IMR-90 (cell line): ENCODE data around the gene ZCCHC7.

Experiments
- CEBPB ChIP-seq: IDR thresholded peaks from 2 replicates; pipeline ENCODE4 v1.6.1; 2012; ENCODE audit warnings: low read depth, low read length, improper control_type of control experiment
- FOS ChIP-seq: fragments of 150-350 bp; IDR thresholded peaks from 2 replicates; pipeline ENCODE4 v1.6.1; 2016; ENCODE audit warnings: low read depth, low read length
- MAZ ChIP-seq: IDR thresholded peaks from 2 replicates; pipeline ENCODE4 v1.6.1; 2012; ENCODE audit warnings: low read depth, mild to moderate bottlenecking, low read length, improper control_type of control experiment, moderate library complexity, borderline replicate concordance
- MXI1 ChIP-seq: IDR thresholded peaks from 2 replicates; pipeline ENCODE4 v1.6.1; 2012; ENCODE audit warnings: low read depth, mild to moderate bottlenecking, low read length, moderate library complexity, borderline replicate concordance
- NFE2L2 ChIP-seq: fragments of 150-350 bp; IDR thresholded peaks from 2 replicates; pipeline ENCODE4 v1.6.1; 2016; ENCODE audit warnings: low read depth, mild to moderate bottlenecking, low read length
- POLR2A ChIP-seq: IDR thresholded peaks from 2 replicates; pipeline ENCODE4 v1.6.1; 2012; ENCODE audit warnings: mild to moderate bottlenecking, low read depth, low read length
- RAD21 ChIP-seq: IDR thresholded peaks from 2 replicates; pipeline ENCODE4 v1.6.1; 2012; ENCODE audit warnings: low read length, improper control_type of control experiment
- SMC3 ChIP-seq: fragments of 150-350 bp; IDR thresholded peaks from 2 replicates; pipeline ENCODE4 v1.6.1; 2016; ENCODE audit warnings: low read depth, mild to moderate bottlenecking, antibody characterized with exemption, low read length, moderate library complexity
- TF ChIP-seq, protein P1 (sequence below): conservative IDR thresholded peaks from 2 replicates; pipeline ENCODE4 v1.5.1; 2012; ENCODE audit warnings: mild to moderate bottlenecking, low read depth, low read length, improper control_type of control experiment
- TF ChIP-seq, protein P2 (sequence below): fragments of 150-350 bp; IDR thresholded peaks from 2 replicates; pipeline ENCODE4 v1.6.1; 2017; ENCODE audit warnings: mild to moderate bottlenecking, antibody characterized with exemption, low read length, low read depth

DNA sequence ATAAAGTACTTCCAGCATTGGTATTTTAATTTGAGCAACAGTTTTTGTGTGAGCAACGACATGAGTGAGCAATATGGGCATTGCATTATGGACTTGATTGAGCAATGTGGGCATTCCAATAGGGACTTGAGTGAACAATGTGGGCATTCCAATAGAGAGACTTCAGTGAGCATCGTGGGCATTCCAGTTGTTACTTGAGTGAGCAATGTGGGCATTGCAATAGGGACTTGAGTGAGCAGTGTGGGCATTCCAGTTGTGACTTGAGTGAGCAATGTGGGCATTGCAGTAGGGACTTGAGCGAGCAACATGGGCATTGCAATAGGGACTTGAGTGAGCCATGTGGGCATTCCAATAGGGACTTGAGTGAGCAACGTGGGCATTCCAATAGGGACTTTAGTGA lies 52.2 kb downstream of the ZCCHC7 start:
- TF ChIP-seq RAD21, result no peak
- TF ChIP-seq POLR2A, result no peak
- no peak for TF ChIP-seq MXI1
- TF ChIP-seq, protein P1, sequence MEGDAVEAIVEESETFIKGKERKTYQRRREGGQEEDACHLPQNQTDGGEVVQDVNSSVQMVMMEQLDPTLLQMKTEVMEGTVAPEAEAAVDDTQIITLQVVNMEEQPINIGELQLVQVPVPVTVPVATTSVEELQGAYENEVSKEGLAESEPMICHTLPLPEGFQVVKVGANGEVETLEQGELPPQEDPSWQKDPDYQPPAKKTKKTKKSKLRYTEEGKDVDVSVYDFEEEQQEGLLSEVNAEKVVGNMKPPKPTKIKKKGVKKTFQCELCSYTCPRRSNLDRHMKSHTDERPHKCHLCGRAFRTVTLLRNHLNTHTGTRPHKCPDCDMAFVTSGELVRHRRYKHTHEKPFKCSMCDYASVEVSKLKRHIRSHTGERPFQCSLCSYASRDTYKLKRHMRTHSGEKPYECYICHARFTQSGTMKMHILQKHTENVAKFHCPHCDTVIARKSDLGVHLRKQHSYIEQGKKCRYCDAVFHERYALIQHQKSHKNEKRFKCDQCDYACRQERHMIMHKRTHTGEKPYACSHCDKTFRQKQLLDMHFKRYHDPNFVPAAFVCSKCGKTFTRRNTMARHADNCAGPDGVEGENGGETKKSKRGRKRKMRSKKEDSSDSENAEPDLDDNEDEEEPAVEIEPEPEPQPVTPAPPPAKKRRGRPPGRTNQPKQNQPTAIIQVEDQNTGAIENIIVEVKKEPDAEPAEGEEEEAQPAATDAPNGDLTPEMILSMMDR, result no peak
- no peak for TF ChIP-seq MAZ
- TF ChIP-seq, protein P2, sequence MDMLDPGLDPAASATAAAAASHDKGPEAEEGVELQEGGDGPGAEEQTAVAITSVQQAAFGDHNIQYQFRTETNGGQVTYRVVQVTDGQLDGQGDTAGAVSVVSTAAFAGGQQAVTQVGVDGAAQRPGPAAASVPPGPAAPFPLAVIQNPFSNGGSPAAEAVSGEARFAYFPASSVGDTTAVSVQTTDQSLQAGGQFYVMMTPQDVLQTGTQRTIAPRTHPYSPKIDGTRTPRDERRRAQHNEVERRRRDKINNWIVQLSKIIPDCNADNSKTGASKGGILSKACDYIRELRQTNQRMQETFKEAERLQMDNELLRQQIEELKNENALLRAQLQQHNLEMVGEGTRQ, result no peak
- TF ChIP-seq CEBPB, result no peak
- TF ChIP-seq SMC3, result no peak
- no peak for TF ChIP-seq FOS
- no peak for TF ChIP-seq NFE2L2
